Neuronal stem cell (in vitro differentiated cells): Measurements from ENCODE around the gene UBE4A.
A peak's percentile ranks its signal among the peaks of the same experiment; 100 is the strongest.
"Not testable (repeated sequence)": the region's sequence is repeated elsewhere in the genome, so short reads cannot be mapped to it uniquely, and the experiment has no call there.

Source experiments
- DNase-seq: peaks from one replicate; pipeline ENCODE4 v3.0.0-alpha.2; 2013; ENCODE audit warnings: low spot score
- H2AFZ ChIP-seq: one replicate; pipeline ENCODE4 v1.6.1; 2013; ENCODE audit warnings: mild to moderate bottlenecking, low read length, inconsistent platforms
- H2AK5ac ChIP-seq: 2 replicates; pipeline ENCODE4 v1.6.1; 2013; ENCODE audit warnings: low read depth, mild to moderate bottlenecking, inconsistent platforms, low read length, moderate library complexity, mixed read lengths
- H2BK120ac ChIP-seq: 2 replicates; pipeline ENCODE4 v1.6.1; 2013; ENCODE audit warnings: low read depth, mild to moderate bottlenecking, inconsistent platforms, low read length, moderate library complexity, mixed read lengths
- H2BK12ac ChIP-seq: one replicate; pipeline ENCODE4 v1.6.1; 2013; ENCODE audit warnings: low read length, inconsistent platforms
- H2BK15ac ChIP-seq: 2 replicates; pipeline ENCODE4 v1.6.1; 2013; ENCODE audit warnings: mild to moderate bottlenecking, low read length, inconsistent platforms, mixed read lengths
- H2BK5ac ChIP-seq: one replicate; pipeline ENCODE4 v1.6.1; 2013; ENCODE audit warnings: inconsistent platforms, mild to moderate bottlenecking, low read length, moderate library complexity
- H3K14ac ChIP-seq: one replicate; pipeline ENCODE4 v1.6.1; 2013; ENCODE audit warnings: low read length, inconsistent platforms
- H3K18ac ChIP-seq: 2 replicates; pipeline ENCODE4 v1.6.1; 2013; ENCODE audit warnings: low read length, inconsistent platforms
- H3K23ac ChIP-seq: 2 replicates; pipeline ENCODE4 v1.6.1; 2013; ENCODE audit warnings: low read depth, mild to moderate bottlenecking, mixed read lengths, low read length, inconsistent platforms; ENCODE audit not compliant: poor library complexity
- H3K27ac ChIP-seq: replicated peaks from 3 replicates; pipeline ENCODE4 v1.5.1; 2013; ENCODE audit warnings: low read length, inconsistent platforms
- H3K27me3 ChIP-seq, 3 experiments: 2 replicates each; pipeline ENCODE4 v1.6.1; 2013; ENCODE audit warnings: low read length in 3 of 3, mild to moderate bottlenecking in 2 of 3, inconsistent platforms in 1 of 3, low read depth in 1 of 3, mixed read lengths in 1 of 3, moderate library complexity in 1 of 3; ENCODE audit not compliant: control insufficient read depth in 3 of 3, insufficient read depth in 3 of 3
- H3K36me3 ChIP-seq, 2 donors: replicated peaks in 1 of 2; 2 replicates each; pipeline ENCODE4 v1.6.1; 2013; ENCODE audit warnings: low read length in 2 of 2; ENCODE audit not compliant: control insufficient read depth in 2 of 2, insufficient read depth in 2 of 2
- H3K4ac ChIP-seq: 2 replicates; pipeline ENCODE4 v1.6.1; 2013; ENCODE audit warnings: inconsistent platforms, mild to moderate bottlenecking, low read length, moderate library complexity
- H3K4me1 ChIP-seq, 2 donors: 1 replicate in 1 of 2; 2 replicates in 1 of 2; pipeline ENCODE4 v1.6.1; 2013; ENCODE audit warnings: low read length in 2 of 2, low read depth in 1 of 2; ENCODE audit not compliant: control insufficient read depth in 2 of 2, insufficient read depth in 1 of 2
- H3K4me2 ChIP-seq: one replicate; pipeline ENCODE4 v1.6.1; 2013; ENCODE audit warnings: mild to moderate bottlenecking, low read length, inconsistent platforms; ENCODE audit not compliant: insufficient read depth, poor library complexity, severe bottlenecking
- H3K4me3 ChIP-seq, 2 donors: 2 replicates each; pipeline ENCODE4 v1.5.1; 2013; ENCODE audit warnings: low read length in 2 of 2, mild to moderate bottlenecking in 2 of 2, inconsistent platforms in 1 of 2, moderate library complexity in 1 of 2
- H3K79me1 ChIP-seq: one replicate; pipeline ENCODE4 v1.6.1; 2013; ENCODE audit warnings: low read depth, mild to moderate bottlenecking, inconsistent platforms, low read length, moderate library complexity
- H3K9ac ChIP-seq: one replicate; pipeline ENCODE4 v1.6.1; 2013; ENCODE audit warnings: mild to moderate bottlenecking, low read depth, low read length, inconsistent platforms; ENCODE audit not compliant: poor library complexity
- H3K9me3 ChIP-seq, 2 donors: replicated peaks in 1 of 2; 2 replicates each; pipeline versions ENCODE3 to v1.6.1; 2013; ENCODE audit warnings: low read length in 2 of 2, mild to moderate bottlenecking in 2 of 2, inconsistent platforms in 1 of 2, low read depth in 1 of 2, mixed read lengths in 1 of 2, moderate library complexity in 1 of 2; ENCODE audit not compliant: control insufficient read depth in 2 of 2, insufficient read depth in 1 of 2
- H4K8ac ChIP-seq: one replicate; pipeline ENCODE4 v1.6.1; 2013; ENCODE audit warnings: low read depth, mild to moderate bottlenecking, inconsistent platforms, low read length, moderate library complexity
- H4K91ac ChIP-seq: one replicate; pipeline ENCODE4 v1.6.1; 2013; ENCODE audit warnings: low read length, low read depth, mild to moderate bottlenecking, inconsistent platforms; ENCODE audit not compliant: poor library complexity
- WGBS, 2 donors: extraction: QIAGEN DNeasy Blood & Tissue Kit; methylation state at CpG; one replicate each; pipeline ENCODE4 v1.1.7; 2013; ENCODE audit warnings: missing lambda C conversion rate in 2 of 2, mixed read lengths in 1 of 2; ENCODE audit not compliant: insufficient read length in 2 of 2, insufficient replicate concordance in 1 of 2; ENCODE audit errors: extremely low coverage in 2 of 2; 5-methylcytosine and 5-hydroxymethylcytosine counted together

Gene UBE4A

DNA sequence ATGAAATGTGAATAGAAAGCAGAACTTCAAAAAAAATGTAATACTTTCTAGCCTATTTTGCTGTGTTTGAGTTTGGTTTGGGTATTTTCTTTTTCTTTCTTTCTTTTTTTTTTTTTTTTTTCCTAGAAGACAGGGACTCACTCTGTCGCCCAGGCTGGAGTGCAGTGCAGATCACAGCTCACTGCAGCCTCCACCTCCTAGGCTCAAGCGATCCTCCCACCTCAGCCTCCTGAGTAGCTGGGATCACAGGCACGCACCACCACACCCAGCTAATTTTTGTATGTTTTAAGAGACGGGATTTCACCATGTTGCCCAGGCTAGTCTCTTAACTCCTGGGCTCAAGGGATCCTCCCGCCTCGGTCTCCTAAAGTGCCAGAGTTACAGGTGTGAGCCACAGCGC is 43.2 kb downstream of the UBE4A start:
- H2BK12ac ChIP-seq, H2BK15ac ChIP-seq, H2AFZ ChIP-seq, H3K4ac ChIP-seq, H3K27me3 ChIP-seq, H2BK120ac ChIP-seq, H2AK5ac ChIP-seq, H3K4me1 ChIP-seq, DNase-seq, H3K9me3 ChIP-seq, H3K18ac ChIP-seq, H2BK5ac ChIP-seq, H3K79me1 ChIP-seq, H4K8ac ChIP-seq, H3K4me2 ChIP-seq, H3K14ac ChIP-seq, H4K91ac ChIP-seq, H3K27ac ChIP-seq, H3K23ac ChIP-seq, H3K9ac ChIP-seq: not testable (repeated sequence)
- no CpG with 5 or more reads among the region's 7 CpGs for WGBS, 2 donors
- peak overlapping the region in 1 of 2 donors; percentile 71 for H3K4me3 ChIP-seq
- H3K36me3 ChIP-seq: peaks cover under 1 to 58% of the 10 kb centered on the region in 2 donors

DNA sequence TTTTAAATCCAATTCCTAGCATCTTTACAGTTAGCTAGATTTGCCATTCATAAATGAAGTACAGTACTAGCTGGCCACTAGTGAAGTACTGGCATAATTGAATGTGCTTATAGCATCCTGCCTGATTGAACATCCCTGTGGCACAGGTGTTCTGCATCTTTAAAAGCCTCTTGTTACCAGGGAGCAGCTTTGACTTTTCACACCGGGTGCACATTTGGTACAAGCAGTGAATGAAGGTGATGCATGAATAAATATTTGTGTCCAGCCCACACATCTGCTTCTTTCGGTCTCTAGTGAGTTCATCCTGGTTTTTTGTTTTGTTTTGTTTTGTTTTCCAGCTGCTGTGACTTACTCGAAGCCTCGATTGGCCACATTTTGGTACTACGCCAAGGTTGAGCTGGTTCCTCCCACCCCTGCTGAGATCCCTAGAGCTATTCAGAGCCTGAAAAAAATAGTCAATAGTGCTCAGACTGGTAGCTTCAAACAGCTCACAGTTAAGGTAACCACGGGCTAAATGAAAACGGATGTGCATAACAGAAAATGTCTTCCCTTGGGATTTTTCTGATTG is 47.3 kb downstream of the UBE4A start:
- Histone ChIP-seq H3K18ac (no peak overlapping the region), H2BK5ac (no peak overlapping the region), H2BK120ac (no peak overlapping the region), H3K79me1 (peaks cover 2% of the 10 kb centered on the region), H2BK12ac (no peak overlapping the region), H3K9ac (no peak overlapping the region), H3K14ac (no peak overlapping the region), H2AFZ (no peak overlapping the region), H3K4ac (no peak overlapping the region), H2AK5ac (no peak overlapping the region), H3K4me3 (no peak overlapping the region), H3K4me1 (peaks cover 2 to 3% of the 10 kb centered on the region in 2 donors), H4K91ac (no peak overlapping the region), H2BK15ac (no peak overlapping the region), H3K27me3 (no peaks in the 10 kb centered on the region), H3K36me3 (peaks cover 2 to 76% of the 10 kb centered on the region in 2 donors), H3K23ac (no peak overlapping the region), H3K4me2 (no peak overlapping the region), H3K9me3 (no peaks in the 10 kb centered on the region), H3K27ac (no peak overlapping the region), H4K8ac (no peak overlapping the region)
- WGBS, 2 donors: no CpG with 5 or more reads among the region's 7 CpGs
- DNase-seq: no peak

DNA sequence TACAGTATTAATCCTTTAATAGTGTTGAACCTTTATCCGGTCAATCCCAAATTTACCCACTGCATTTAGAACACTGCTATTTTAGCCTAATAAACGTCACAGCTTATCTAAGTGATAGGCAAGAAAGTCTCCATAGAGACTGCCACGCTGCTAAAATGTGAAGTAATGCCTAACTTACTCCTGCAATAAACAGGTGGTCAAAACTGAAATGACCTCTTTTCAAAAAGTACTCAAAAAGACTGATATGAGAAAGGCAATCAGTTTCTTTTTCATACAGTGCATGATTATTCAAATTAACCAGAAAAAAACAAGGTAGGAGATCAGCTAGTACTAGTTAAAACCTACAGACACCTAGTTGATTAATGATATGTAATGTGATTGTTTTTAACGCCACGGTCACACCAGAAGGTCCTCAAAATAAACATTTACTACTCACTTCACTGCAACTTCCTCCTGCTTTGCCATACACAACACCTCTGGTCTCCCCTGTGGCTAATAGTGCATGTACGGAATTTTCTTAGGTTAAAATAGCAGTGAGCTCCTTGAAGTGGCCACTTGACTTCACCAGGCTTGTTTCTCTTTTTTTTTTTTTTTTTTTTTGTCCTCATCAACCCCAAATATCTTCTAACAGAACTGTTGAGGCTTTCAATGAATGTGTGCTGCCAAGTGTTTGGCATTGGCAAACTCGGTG is 50.8 kb downstream of the UBE4A start:
- WGBS, 2 donors: no CpG with 5 or more reads among the region's 7 CpGs
- Histone ChIP-seq H3K9me3 (no peaks in the 10 kb centered on the region), H3K9ac (no peak overlapping the region), H3K14ac (no peak overlapping the region), H4K8ac (no peak overlapping the region), H2AFZ (no peak overlapping the region), H2AK5ac (no peak overlapping the region), H4K91ac (no peak overlapping the region), H2BK120ac (no peak overlapping the region), H3K4me3 (no peak overlapping the region), H3K4me1 (no peaks in the 10 kb centered on the region), H3K18ac (no peak overlapping the region), H3K36me3 (peaks cover 2 to 72% of the 10 kb centered on the region in 2 donors), H3K4me2 (no peak overlapping the region), H3K27me3 (no peaks in the 10 kb centered on the region), H3K4ac (no peak overlapping the region), H3K27ac (no peak overlapping the region), H3K23ac (no peak overlapping the region), H2BK5ac (no peak overlapping the region), H2BK12ac (no peak overlapping the region), H2BK15ac (no peak overlapping the region), H3K79me1 (peaks cover 2% of the 10 kb centered on the region)
- no peak for DNase-seq

- H2BK15ac ChIP-seq: no peak overlapping the region
- H3K27me3 ChIP-seq: no peaks in the 10 kb centered on the region
- H3K9ac ChIP-seq: no peak overlapping the region
- no peak overlapping the region for H2AFZ ChIP-seq
- no peak overlapping the region for H2BK120ac ChIP-seq
- no peak for DNase-seq
- H3K14ac ChIP-seq: no peak overlapping the region
- H3K79me1 ChIP-seq: peaks cover 2% of the 10 kb centered on the region
- no peak overlapping the region for H2BK12ac ChIP-seq
- no peak overlapping the region for H2BK5ac ChIP-seq
- H3K27ac ChIP-seq: no peak overlapping the region
- no peak overlapping the region for H4K91ac ChIP-seq
- H3K9me3 ChIP-seq: no peaks in the 10 kb centered on the region
- no peak overlapping the region for H2AK5ac ChIP-seq
- H3K36me3 ChIP-seq: peaks cover 2 to 59% of the 10 kb centered on the region in 2 donors
- no peak overlapping the region for H3K4me3 ChIP-seq
- H3K4me1 ChIP-seq: peaks cover 0 to 2% of the 10 kb centered on the region in 2 donors
- H3K4ac ChIP-seq: no peak overlapping the region
- no peak overlapping the region for H3K23ac ChIP-seq
- no CpG with 5 or more reads among the region's 4 CpGs for WGBS, 2 donors
- H3K18ac ChIP-seq: no peak overlapping the region
- no peak overlapping the region for H4K8ac ChIP-seq
- no peak overlapping the region for H3K4me2 ChIP-seq
Observed at GRCh38 chr11:118411530-118411929, 52.1 kb downstream of the UBE4A start.
